Measurements from ENCODE around the gene FGFR4.

The FGFR4 gene

DNA sequence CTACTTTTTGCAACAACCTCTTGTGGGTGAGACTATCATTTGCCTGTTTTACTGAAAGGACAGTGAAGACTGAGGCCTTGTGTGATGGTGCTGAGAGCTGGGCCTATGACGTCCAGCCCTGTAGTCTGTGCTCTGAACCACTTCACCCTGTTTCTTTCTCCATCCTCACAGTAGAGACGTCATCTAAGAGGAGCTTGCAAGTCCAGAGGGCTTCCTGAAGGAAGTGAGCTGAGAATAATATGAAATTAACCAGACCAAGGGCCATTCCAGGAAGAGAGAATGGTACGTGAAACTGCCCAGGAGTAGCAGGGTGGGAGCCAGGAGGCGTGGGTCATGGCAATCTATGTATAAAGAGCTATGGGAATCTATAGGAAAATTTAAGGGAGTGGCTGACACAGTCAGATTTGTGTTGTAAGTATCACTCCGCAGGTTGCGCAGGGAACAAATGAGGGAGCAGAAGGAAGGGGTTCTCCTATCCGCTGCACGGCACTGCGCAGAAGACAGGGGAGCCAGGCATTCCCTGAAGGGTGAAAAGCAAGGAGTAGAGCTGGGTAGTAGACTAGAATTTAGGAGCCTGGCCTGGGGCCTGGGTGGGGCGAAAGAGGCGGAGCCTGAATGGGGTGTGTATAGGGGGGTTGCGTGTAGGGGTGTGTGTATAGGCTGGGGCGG lies 596 bp upstream of the FGFR4 start:
- peak overlapping the region; percentile 17; the same call in 1 of the 2 replicates for H3K4me3 ChIP-seq (ENCODE audit: low read depth, low read length)
- no peaks in the 10 kb centered on the region for H3K9me3 ChIP-seq (ENCODE audit: control insufficient read depth, insufficient read depth, low read depth, low read length)
- no peak overlapping the region for H3K27ac ChIP-seq (ENCODE audit: low read depth, low read length)

DNA sequence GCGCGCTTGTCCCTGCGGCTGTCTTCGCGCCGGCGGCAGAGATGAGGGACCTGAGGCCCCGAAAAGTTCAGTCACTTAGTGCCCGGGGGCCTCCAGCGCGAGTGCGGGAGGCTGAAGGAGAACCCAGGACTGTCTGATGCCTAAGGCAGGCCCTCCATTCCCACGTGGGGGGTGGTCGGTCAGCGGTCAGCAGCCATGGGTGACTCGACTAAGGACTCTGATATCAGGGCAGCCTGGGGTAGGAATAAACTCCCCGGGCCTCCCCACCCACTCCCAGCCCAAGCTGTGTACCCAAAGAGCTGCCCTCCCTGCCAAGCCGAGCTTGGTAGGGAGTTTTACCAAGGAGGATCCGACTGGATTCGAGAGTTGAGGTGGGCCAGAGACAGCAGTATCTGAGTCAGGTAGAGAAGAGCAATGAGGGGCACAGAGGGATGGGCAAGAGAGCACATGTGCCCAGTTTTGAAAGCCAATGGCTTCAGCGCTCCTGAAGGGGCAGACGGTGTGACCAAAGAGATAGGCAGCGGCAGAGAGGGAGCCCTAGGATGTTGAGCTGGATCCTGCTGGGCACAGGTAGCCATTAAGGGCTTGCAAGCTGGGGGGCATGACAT lies 787 bp downstream of the FGFR4 start:
- Histone ChIP-seq H3K4me3 (ENCODE audit: low read depth, low read length) (peak overlapping the region; percentile 88), H3K27me3 (ENCODE audit: control insufficient read depth, insufficient read depth, low read length) (no peaks in the 10 kb centered on the region), H3K36me3 (ENCODE audit: control insufficient read depth, insufficient read depth, low read length) (peaks cover 32% of the 10 kb centered on the region), H3K9me3 (ENCODE audit: control insufficient read depth, insufficient read depth, low read depth, low read length) (no peaks in the 10 kb centered on the region), H3K4me1 (ENCODE audit: control insufficient read depth, insufficient read depth, low read length) (peaks cover 20% of the 10 kb centered on the region), H3K27ac (ENCODE audit: low read depth, low read length) (peak overlapping the region; percentile 64; the same call in 1 of the 2 replicates), H3K9ac (ENCODE audit: low read length) (peak overlapping the region; percentile 72)

More for the DNA sequence above, 596 bp upstream of the FGFR4 start:
- H3K36me3 ChIP-seq (ENCODE audit: control insufficient read depth, insufficient read depth, low read length) = peaks cover 18% of the 10 kb centered on the region
- H3K9ac ChIP-seq (ENCODE audit: low read length) = peak overlapping the region; percentile 4
- H3K4me1 ChIP-seq (ENCODE audit: control insufficient read depth, insufficient read depth, low read length) = peaks cover 20% of the 10 kb centered on the region
- no peaks in the 10 kb centered on the region for H3K27me3 ChIP-seq (ENCODE audit: control insufficient read depth, insufficient read depth, low read length)

DNA sequence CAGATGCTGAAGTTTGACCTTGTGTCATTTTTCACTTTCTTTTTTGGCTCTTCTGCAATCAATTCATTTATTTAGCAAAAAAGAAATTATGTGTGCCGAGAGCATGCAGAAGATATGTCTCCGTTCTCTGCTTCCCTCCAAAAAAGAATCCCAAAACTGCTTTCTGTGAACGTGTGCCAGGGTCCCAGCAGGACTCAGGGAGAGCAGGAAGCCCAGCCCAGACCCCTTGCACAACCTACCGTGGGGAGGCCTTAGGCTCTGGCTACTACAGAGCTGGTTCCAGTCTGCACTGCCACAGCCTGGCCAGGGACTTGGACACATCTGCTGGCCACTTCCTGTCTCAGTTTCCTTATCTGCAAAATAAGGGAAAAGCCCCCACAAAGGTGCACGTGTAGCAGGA lies 2.4 kb downstream of the FGFR4 start:
- H3K36me3 ChIP-seq (ENCODE audit: control insufficient read depth, insufficient read depth, low read length) = peaks cover 48% of the 10 kb centered on the region
- H3K4me1 ChIP-seq (ENCODE audit: control insufficient read depth, insufficient read depth, low read length) = peaks cover 18% of the 10 kb centered on the region
- no peak overlapping the region for H3K4me3 ChIP-seq (ENCODE audit: low read depth, low read length)
- H3K9ac ChIP-seq (ENCODE audit: low read length) = no peak overlapping the region
- H3K27me3 ChIP-seq (ENCODE audit: control insufficient read depth, insufficient read depth, low read length) = no peaks in the 10 kb centered on the region
- no peaks in the 10 kb centered on the region for H3K9me3 ChIP-seq (ENCODE audit: control insufficient read depth, insufficient read depth, low read depth, low read length)
- no peak overlapping the region for H3K27ac ChIP-seq (ENCODE audit: low read depth, low read length)

DNA sequence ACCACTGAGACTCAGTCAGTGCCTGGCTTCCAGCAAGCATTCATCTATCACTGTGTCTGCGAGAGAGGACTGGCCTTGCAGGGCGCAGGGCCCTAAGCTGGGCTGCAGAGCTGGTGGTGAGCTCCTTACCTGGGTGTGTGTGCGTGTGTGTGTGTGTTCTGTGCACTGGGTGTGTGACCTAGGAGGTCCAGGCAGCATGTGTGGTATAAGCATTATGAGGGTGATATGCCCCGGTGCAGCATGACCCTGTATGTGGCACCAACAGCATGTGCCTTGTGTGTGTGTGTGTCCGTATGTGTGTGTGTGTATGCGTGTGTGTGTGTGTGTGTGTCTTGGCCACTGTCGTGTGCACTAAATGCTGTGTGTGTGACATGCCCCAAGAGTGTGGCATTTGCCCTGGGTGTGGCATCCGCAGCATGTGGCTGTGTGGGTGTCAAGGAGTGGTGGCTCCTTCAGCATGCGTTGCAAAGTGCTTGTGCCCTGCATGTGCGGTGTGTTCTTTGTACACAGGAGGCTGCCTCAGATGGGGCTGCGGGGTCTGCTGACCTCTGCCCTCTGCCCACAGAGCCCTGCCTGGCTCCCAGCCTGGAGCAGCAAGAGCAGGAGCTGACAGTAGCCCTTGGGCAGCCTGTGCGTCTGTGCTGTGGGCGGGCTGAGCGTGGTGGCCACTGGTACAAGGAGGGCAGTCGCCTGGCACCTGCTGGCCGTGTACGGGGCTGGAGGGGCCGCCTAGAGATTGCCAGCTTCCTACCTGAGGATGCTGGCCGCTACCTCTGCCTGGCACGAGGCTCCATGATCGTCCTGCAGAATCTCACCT lies 3.3 kb downstream of the FGFR4 start:
- no peak overlapping the region for H3K4me3 ChIP-seq (ENCODE audit: low read depth, low read length)
- H3K27me3 ChIP-seq (ENCODE audit: control insufficient read depth, insufficient read depth, low read length) = no peaks in the 10 kb centered on the region
- no peaks in the 10 kb centered on the region for H3K9me3 ChIP-seq (ENCODE audit: control insufficient read depth, insufficient read depth, low read depth, low read length)
- no peak overlapping the region for H3K27ac ChIP-seq (ENCODE audit: low read depth, low read length)
- peaks cover 54% of the 10 kb centered on the region for H3K36me3 ChIP-seq (ENCODE audit: control insufficient read depth, insufficient read depth, low read length)
- H3K9ac ChIP-seq (ENCODE audit: low read length) = no peak overlapping the region
- peaks cover 16% of the 10 kb centered on the region for H3K4me1 ChIP-seq (ENCODE audit: control insufficient read depth, insufficient read depth, low read length)

DNA sequence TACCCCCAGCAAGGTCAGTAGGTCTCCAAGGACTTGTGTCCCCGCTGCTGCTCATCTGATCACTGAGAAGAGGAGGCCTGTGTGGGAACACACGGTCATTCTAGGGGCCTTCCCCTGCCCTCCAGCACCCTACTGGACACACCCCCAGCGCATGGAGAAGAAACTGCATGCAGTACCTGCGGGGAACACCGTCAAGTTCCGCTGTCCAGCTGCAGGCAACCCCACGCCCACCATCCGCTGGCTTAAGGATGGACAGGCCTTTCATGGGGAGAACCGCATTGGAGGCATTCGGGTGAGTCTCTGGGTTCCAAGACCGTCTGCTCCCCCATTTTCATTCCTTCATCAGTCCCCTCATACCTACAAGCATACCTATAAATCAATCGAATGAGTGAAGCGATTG lies 4.1 kb downstream of the FGFR4 start:
- Histone ChIP-seq H3K27ac (ENCODE audit: low read depth, low read length) (no peak overlapping the region), H3K27me3 (ENCODE audit: control insufficient read depth, insufficient read depth, low read length) (no peaks in the 10 kb centered on the region), H3K9me3 (ENCODE audit: control insufficient read depth, insufficient read depth, low read depth, low read length) (no peaks in the 10 kb centered on the region), H3K4me3 (ENCODE audit: low read depth, low read length) (no peak overlapping the region), H3K4me1 (ENCODE audit: control insufficient read depth, insufficient read depth, low read length) (peaks cover 9% of the 10 kb centered on the region), H3K36me3 (ENCODE audit: control insufficient read depth, insufficient read depth, low read length) (peaks cover 62% of the 10 kb centered on the region), H3K9ac (ENCODE audit: low read length) (no peak overlapping the region)

DNA sequence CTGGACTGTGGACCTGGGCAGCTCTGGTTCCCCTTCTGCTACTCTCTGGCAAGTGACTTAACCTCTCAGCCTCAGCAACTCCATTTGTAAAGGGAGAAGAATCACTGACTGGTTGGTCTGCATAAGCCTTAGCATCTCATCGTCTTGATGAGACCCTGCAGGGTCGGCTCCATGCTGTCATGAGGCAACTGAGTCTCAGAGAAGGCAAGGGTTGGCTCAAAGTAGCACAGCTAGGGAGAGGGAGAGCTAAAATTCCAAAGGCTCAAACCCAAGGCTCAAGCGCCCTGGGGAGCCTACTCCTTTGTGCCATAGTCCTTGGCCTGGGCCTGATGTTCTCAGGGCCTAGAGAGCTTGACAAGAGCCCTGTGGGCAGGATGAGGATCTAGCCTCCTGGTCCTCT lies 4.5 kb downstream of the FGFR4 start:
- H3K4me1 ChIP-seq (ENCODE audit: control insufficient read depth, insufficient read depth, low read length) = peaks cover 5% of the 10 kb centered on the region
- H3K4me3 ChIP-seq (ENCODE audit: low read depth, low read length) = no peak overlapping the region
- no peak overlapping the region for H3K27ac ChIP-seq (ENCODE audit: low read depth, low read length)
- peaks cover 66% of the 10 kb centered on the region for H3K36me3 ChIP-seq (ENCODE audit: control insufficient read depth, insufficient read depth, low read length)
- H3K9me3 ChIP-seq (ENCODE audit: control insufficient read depth, insufficient read depth, low read depth, low read length) = no peaks in the 10 kb centered on the region
- H3K27me3 ChIP-seq (ENCODE audit: control insufficient read depth, insufficient read depth, low read length) = no peaks in the 10 kb centered on the region
- no peak overlapping the region for H3K9ac ChIP-seq (ENCODE audit: low read length)

DNA sequence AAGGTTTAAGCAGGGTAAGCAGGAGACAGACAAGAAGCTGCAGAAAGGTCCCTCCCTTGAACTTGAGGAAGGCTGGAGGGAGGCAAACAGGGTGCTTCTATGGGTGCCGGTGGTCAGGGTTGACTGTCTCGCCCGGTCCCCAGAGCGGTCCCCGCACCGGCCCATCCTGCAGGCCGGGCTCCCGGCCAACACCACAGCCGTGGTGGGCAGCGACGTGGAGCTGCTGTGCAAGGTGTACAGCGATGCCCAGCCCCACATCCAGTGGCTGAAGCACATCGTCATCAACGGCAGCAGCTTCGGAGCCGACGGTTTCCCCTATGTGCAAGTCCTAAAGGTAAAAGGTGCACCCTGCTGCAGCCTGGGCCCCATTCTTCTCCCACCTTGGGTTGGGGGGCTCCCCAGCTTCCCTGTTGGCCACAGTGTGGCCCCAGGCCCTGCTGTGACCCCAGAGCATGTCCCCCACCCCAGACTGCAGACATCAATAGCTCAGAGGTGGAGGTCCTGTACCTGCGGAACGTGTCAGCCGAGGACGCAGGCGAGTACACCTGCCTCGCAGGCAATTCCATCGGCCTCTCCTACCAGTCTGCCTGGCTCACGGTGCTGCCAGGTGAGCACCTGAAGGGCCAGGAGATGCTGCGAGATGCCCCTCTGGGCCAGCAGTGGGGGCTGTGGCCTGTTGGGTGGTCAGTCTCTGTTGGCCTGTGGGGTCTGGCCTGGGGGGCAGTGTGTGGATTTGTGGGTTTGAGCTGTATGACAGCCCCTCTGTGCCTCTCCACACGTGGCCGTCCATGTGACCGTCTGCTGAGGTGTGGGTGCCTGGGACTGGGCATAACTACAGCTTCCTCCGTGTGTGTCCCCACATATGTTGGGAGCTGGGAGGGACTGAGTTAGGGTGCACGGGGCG lies 5.7 kb downstream of the FGFR4 start:
- Histone ChIP-seq H3K9me3 (ENCODE audit: control insufficient read depth, insufficient read depth, low read depth, low read length) (no peaks in the 10 kb centered on the region), H3K27ac (ENCODE audit: low read depth, low read length) (no peak overlapping the region), H3K36me3 (ENCODE audit: control insufficient read depth, insufficient read depth, low read length) (peaks cover 76% of the 10 kb centered on the region), H3K27me3 (ENCODE audit: control insufficient read depth, insufficient read depth, low read length) (no peaks in the 10 kb centered on the region), H3K4me1 (ENCODE audit: control insufficient read depth, insufficient read depth, low read length) (peaks cover 3% of the 10 kb centered on the region), H3K9ac (ENCODE audit: low read length) (no peak overlapping the region), H3K4me3 (ENCODE audit: low read depth, low read length) (no peak overlapping the region)

DNA sequence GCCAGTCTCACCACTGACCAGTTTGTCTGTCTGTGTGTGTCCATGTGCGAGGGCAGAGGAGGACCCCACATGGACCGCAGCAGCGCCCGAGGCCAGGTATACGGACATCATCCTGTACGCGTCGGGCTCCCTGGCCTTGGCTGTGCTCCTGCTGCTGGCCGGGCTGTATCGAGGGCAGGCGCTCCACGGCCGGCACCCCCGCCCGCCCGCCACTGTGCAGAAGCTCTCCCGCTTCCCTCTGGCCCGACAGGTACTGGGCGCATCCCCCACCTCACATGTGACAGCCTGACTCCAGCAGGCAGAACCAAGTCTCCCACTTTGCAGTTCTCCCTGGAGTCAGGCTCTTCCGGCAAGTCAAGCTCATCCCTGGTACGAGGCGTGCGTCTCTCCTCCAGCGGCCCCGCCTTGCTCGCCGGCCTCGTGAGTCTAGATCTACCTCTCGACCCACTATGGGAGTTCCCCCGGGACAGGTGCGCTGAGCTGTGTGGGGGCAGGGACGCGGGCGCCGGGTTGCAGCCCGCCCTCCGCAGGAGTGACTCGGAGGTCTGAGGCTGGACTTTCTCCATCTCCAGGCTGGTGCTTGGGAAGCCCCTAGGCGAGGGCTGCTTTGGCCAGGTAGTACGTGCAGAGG lies 6.5 kb downstream of the FGFR4 start:
- Histone ChIP-seq H3K4me3 (ENCODE audit: low read depth, low read length) (no peak overlapping the region), H3K9ac (ENCODE audit: low read length) (no peak overlapping the region), H3K9me3 (ENCODE audit: control insufficient read depth, insufficient read depth, low read depth, low read length) (no peaks in the 10 kb centered on the region), H3K27ac (ENCODE audit: low read depth, low read length) (no peak overlapping the region), H3K4me1 (ENCODE audit: control insufficient read depth, insufficient read depth, low read length) (peaks cover 5% of the 10 kb centered on the region), H3K36me3 (ENCODE audit: control insufficient read depth, insufficient read depth, low read length) (peaks cover 79% of the 10 kb centered on the region), H3K27me3 (ENCODE audit: control insufficient read depth, insufficient read depth, low read length) (no peaks in the 10 kb centered on the region)

DNA sequence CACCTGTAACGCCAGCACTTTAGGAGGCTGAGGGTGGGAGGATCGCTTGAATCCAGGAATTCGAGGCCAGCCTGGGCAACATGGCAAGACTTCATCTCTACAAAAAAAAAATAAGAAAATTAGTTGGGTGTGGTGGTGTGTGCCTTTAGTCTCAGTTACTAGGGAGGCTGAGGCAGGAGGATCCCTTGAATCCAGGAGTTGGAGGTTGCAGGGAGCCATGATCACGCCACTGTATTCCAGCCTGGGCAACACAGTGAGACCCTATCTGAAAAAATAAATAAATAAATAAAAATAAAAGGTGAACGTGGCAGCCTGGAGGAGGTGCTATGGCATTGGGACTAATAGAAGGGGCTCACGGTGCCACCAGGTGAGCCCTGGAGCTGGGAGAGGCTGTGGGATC lies 7.1 kb downstream of the FGFR4 start:
- peaks cover 79% of the 10 kb centered on the region for H3K36me3 ChIP-seq (ENCODE audit: control insufficient read depth, insufficient read depth, low read length)

More for the DNA sequence above, 7.1 kb downstream of the FGFR4 start:
- Histone ChIP-seq H3K4me3 (ENCODE audit: low read depth, low read length) (no peak overlapping the region), H3K9me3 (ENCODE audit: control insufficient read depth, insufficient read depth, low read depth, low read length) (no peaks in the 10 kb centered on the region), H3K27ac (ENCODE audit: low read depth, low read length) (no peak overlapping the region), H3K27me3 (ENCODE audit: control insufficient read depth, insufficient read depth, low read length) (no peaks in the 10 kb centered on the region), H3K4me1 (ENCODE audit: control insufficient read depth, insufficient read depth, low read length) (peaks cover 8% of the 10 kb centered on the region; the same call in 1 of the 2 replicates), H3K9ac (ENCODE audit: low read length) (no peak overlapping the region)
